OCI-LY7 (cell line): ENCODE measurements around the gene DUOXA2. TPM values are rescaled to one million over a fixed set of nuclear protein-coding genes. Genes with fewer than 3 reads are reported as not detected.

Source experiments
- BruUV-seq: library from RNA; stranded (reverse); fragments of 400-500 nt; replicated peaks from 2 replicates; lab custom pipeline; 2021; lab: Mats Ljungman, UMichigan
- CTCF ChIA-PET: fragments of 300-600 bp; sonication (Branson Sonifier 250); formaldehyde crosslinking; loops from one replicate; lab custom pipeline; 2022; ENCODE audit warnings: antibody characterized with exemption; ENCODE audit not compliant: unreplicated experiment; lab: Charles Lee
- POLR2A ChIA-PET: fragments of 300-600 bp; sonication (Branson Sonifier 250); formaldehyde crosslinking; loops from one replicate; lab custom pipeline; 2022; ENCODE audit warnings: antibody characterized with exemption; lab: Charles Lee
- DNase-seq: peaks from one replicate; pipeline ENCODE4 v3.0.0-alpha.2; 2015; ENCODE audit warnings: low spot score
- H2AFZ ChIP-seq: fragments of 200-600 bp; sonication (generic), shearing (Covaris generic); 2 replicates; pipeline ENCODE4 v1.6.1; 2014; ENCODE audit warnings: mild to moderate bottlenecking, antibody characterized with exemption, low read length, moderate library complexity
- H3K27ac ChIP-seq: fragments of 200-600 bp; sonication (generic); 2 replicates; pipeline ENCODE4 v1.5.1; 2014; ENCODE audit warnings: mixed run types, low read depth, mild to moderate bottlenecking, moderate library complexity, low read length, inconsistent platforms; ENCODE audit not compliant: poor library complexity, severe bottlenecking
- H3K36me3 ChIP-seq: fragments of 200-600 bp; sonication (generic); 2 replicates; pipeline ENCODE4 v1.6.1; 2014; ENCODE audit warnings: mild to moderate bottlenecking, antibody characterized with exemption, low read length, moderate library complexity, mixed read lengths; ENCODE audit not compliant: insufficient read depth
- H3K4me1 ChIP-seq: fragments of 200-600 bp; sonication (generic); 2 replicates; pipeline ENCODE4 v1.5.1; 2014; ENCODE audit warnings: mild to moderate bottlenecking, low read length; ENCODE audit not compliant: insufficient read depth, poor library complexity, severe bottlenecking
- H3K4me2 ChIP-seq: fragments of 200-600 bp; sonication (generic); 2 replicates; pipeline ENCODE4 v1.6.1; 2014; ENCODE audit warnings: mild to moderate bottlenecking, low read length
- H3K4me3 ChIP-seq: fragments of 200-600 bp; sonication (generic); 2 replicates; pipeline ENCODE4 v1.5.1; 2014; ENCODE audit warnings: mild to moderate bottlenecking, low read depth, low read length; ENCODE audit not compliant: poor library complexity, severe bottlenecking
- H3K79me2 ChIP-seq: fragments of 200-600 bp; sonication (generic); 2 replicates; pipeline ENCODE4 v1.6.1; 2016; ENCODE audit warnings: low read depth, mild to moderate bottlenecking, low read length, moderate library complexity, mixed read lengths; ENCODE audit not compliant: insufficient read depth
- H3K9me2 ChIP-seq: fragments of 200-600 bp; sonication (generic); 2 replicates; pipeline ENCODE4 v1.6.1; 2016; ENCODE audit warnings: mild to moderate bottlenecking, low read length, mixed read lengths; ENCODE audit not compliant: insufficient read depth
- H3K9me3 ChIP-seq: fragments of 200-600 bp; sonication (generic); 2 replicates; pipeline ENCODE4 v1.6.1; 2014; ENCODE audit warnings: mild to moderate bottlenecking, mixed run types, low read length, mixed read lengths
- H4K20me1 ChIP-seq: fragments of 200-600 bp; sonication (generic); 2 replicates; pipeline ENCODE4 v1.6.1; 2014; ENCODE audit warnings: mild to moderate bottlenecking, antibody characterized with exemption, low read length, moderate library complexity, mixed read lengths; ENCODE audit not compliant: insufficient read depth
- EZH2phosphoT487 ChIP-seq: fragments of 200-600 bp; sonication (generic); IDR thresholded peaks from 2 replicates; pipeline ENCODE4 v1.6.1; 2018; ENCODE audit warnings: low read depth, borderline replicate concordance, mild to moderate bottlenecking, mixed run types, antibody characterized with exemption, low read length, moderate library complexity, mixed read lengths
- intact Hi-C: fragments of 100-400 bp; cut with micrococcal nuclease; formaldehyde crosslinking; loops from one replicate; pipeline ENCODE4 v1.10.0; 2022; ENCODE audit not compliant: unreplicated experiment
- total RNA-seq, 2 experiments: library from RNA; depleted of rRNA in 1 of 2; stranded (reverse); fragments of >200 nt in 1 of 2; shearing (Covaris generic) in 1 of 2; gene quantifications; 2 replicates each; pipeline ENCODE4 v1.2.3, GENCODE V29; 2014 to 2022
- TF ChIP-seq, protein P1 (sequence below): fragments of 200-600 bp; sonication (generic); conservative IDR thresholded peaks from 2 replicates; pipeline ENCODE4 v1.5.1; 2014; ENCODE audit warnings: mild to moderate bottlenecking, antibody characterized with exemption, low read length, moderate library complexity, mixed read lengths

The DUOXA2 gene
- total RNA-seq, 2 experiments from 2014 or later = not detected

- Histone ChIP-seq H2AFZ (no peak overlapping the region), H3K4me1 (no peaks in the 10 kb centered on the region), H3K4me2 (no peak overlapping the region), H3K9me3 (no peaks in the 10 kb centered on the region), H3K4me3 (no peak overlapping the region), H3K79me2 (no peaks in the 10 kb centered on the region), H3K27ac (no peak overlapping the region), H3K36me3 (no peaks in the 10 kb centered on the region), H4K20me1 (no peaks in the 10 kb centered on the region), H3K9me2 (no peaks in the 10 kb centered on the region)
- intact Hi-C loops = no loop called here
- BruUV-seq = no TSS peak
- DNase-seq = no peak
- CTCF ChIA-PET = no interaction called here
- TF ChIP-seq, protein P1, sequence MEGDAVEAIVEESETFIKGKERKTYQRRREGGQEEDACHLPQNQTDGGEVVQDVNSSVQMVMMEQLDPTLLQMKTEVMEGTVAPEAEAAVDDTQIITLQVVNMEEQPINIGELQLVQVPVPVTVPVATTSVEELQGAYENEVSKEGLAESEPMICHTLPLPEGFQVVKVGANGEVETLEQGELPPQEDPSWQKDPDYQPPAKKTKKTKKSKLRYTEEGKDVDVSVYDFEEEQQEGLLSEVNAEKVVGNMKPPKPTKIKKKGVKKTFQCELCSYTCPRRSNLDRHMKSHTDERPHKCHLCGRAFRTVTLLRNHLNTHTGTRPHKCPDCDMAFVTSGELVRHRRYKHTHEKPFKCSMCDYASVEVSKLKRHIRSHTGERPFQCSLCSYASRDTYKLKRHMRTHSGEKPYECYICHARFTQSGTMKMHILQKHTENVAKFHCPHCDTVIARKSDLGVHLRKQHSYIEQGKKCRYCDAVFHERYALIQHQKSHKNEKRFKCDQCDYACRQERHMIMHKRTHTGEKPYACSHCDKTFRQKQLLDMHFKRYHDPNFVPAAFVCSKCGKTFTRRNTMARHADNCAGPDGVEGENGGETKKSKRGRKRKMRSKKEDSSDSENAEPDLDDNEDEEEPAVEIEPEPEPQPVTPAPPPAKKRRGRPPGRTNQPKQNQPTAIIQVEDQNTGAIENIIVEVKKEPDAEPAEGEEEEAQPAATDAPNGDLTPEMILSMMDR = no peak
- no peak for TF ChIP-seq EZH2phosphoT487
- POLR2A ChIA-PET = interaction anchor here (0.6 to 0.7 kb wide), 2 partner anchors 42 to 186 kb away, joined by 3 to 6 read pairs; no protein-coding TSS in a partner anchor
Measured at GRCh38 chr15:45151998-45152828, 38.1 kb downstream of the DUOXA2 start.

GRCh38 chr15:45155739-45156138 lies 41.6 kb downstream of the DUOXA2 start:
- Histone ChIP-seq H2AFZ (no peak overlapping the region), H3K79me2 (no peaks in the 10 kb centered on the region), H4K20me1 (no peaks in the 10 kb centered on the region), H3K4me1 (no peaks in the 10 kb centered on the region), H3K4me3 (no peak overlapping the region), H3K4me2 (no peak overlapping the region), H3K27ac (no peak overlapping the region), H3K9me2 (no peaks in the 10 kb centered on the region), H3K36me3 (no peaks in the 10 kb centered on the region), H3K9me3 (no peaks in the 10 kb centered on the region)
- intact Hi-C loops = no loop called here
- POLR2A ChIA-PET = no interaction called here
- TF ChIP-seq, protein P1 = no peak
- no peak for TF ChIP-seq EZH2phosphoT487
- BruUV-seq = no TSS peak
- CTCF ChIA-PET = interaction anchor here (1.1 kb wide), 1 partner anchor 9 kb away, joined by 4 read pairs; no protein-coding TSS in a partner anchor
- DNase-seq = no peak
